ENCODE data around the gene SMLR1. TPM values are rescaled to one million over a fixed set of nuclear protein-coding genes. Genes with fewer than 3 reads are reported as not detected.

The SMLR1 gene
- total RNA-seq, 2 donors from 2014 or later: not detected

GRCh38 chr6:130843575-130844320 lies 16.5 kb downstream of the SMLR1 start:
- no peak for DNase-seq
- intact Hi-C loops (cut with DNase I, micrococcal nuclease): no loop called here
- ATAC-seq: peak; percentile 81

- DNase-seq (no peak), ATAC-seq (no peak)
- intact Hi-C loops (cut with DNase I, micrococcal nuclease): no loop called here
Measured at GRCh38 chr6:130846501-130846900, 19.3 kb downstream of the SMLR1 start.

DNA sequence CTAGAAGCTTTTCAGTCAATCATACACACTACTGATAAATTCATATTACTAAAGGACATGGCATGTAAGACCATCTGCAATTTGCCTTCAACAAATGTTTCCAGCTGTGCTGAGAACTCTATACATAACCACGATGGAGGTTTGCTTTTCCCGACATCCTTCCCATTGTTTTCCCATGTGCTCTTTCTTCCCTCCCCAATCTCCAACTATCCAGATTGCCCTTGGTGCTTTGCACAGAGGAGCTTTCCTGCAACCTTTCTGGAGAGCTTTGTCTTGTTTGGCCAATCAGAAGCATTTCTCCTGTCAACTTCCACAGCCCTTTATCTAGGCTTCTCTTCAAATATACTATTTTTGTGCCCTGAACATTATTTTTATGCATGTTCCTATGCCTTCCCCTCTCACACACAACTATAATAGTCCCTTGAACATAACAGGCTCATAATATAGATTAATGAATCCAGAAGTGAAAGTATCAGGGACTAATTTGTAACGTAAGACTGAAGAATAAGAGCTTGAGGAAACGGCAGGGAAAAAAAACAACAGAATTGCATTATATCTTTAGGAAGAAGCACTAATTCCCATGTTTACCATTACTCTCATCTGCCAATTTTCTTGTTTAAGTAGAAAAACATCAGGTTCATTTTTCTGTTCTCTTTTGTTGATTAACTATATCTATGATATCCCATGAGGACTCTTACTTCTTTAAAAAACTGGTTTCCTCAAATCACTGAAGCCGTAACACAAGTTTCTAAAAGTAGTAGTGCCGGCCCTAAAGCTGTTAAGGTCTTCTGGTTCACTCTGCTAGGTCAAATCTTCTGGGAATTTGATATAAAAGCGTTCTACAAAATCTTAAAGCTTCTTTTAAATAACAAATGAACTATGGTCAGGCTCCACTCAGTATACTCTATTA lies 20.1 kb downstream of the SMLR1 start:
- no peak for DNase-seq
- intact Hi-C loops (cut with DNase I, micrococcal nuclease): no loop called here
- no peak for ATAC-seq

DNA sequence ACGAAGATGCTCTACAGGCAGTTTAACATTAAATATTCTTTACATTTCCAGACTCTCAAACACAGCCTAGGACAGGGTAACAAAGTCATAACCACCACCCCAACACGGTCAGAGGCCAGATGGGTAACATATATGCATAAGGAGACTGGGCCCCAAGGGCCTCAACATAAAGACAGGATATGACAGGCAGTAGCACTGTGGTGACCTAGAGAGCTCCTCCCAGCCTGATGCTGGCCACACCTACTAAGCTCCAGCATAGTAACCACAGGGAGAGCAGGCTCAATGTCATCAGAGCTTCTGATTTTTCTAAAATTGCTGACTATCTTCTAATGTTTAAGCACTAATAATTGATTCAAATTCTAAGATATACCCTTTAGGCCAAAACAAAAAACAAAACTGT lies 21.7 kb downstream of the SMLR1 start:
- intact Hi-C loops (cut with DNase I, micrococcal nuclease): no loop called here
- ATAC-seq: peak; percentile 37
- no peak for DNase-seq

DNA sequence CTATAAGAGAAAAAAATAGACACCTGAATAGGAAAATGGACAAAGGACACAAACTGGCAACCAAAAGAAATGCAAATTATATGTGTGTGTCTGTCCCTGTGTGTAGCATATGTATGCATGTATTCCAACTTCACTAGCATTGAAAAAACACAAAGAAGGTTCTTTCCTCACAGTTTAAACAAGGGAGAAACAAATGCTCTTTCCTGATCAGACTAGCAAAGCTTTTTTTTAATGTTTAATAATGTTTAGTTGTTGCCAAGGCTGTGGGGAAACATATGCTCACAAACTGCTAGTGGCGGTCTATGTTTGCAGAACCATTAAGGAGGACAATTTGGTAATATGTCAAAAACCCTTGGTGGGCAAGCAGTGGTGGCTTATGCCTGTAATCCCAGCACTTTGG lies 22.4 kb downstream of the SMLR1 start:
- ATAC-seq: no peak
- intact Hi-C loops (cut with DNase I, micrococcal nuclease): no loop called here
- no peak for DNase-seq

DNA sequence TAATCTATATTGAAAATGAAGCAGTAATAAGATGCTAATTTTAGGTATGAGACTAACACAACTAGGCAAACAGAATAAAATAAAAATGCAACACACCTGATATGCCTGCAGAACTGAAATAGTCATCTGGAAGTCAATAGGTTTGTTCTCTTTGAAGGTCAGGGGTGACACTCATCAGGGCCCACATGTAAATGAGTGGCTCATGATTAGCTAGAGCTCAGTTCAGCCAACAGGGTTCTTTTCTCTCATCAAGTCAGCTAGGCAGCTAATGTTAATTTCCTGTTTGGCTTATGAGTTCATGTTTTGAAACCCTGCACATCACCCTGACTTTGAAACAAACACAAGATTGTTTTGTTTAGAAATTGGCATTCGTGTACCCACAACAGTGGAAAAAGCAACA lies 23.8 kb downstream of the SMLR1 start:
- DNase-seq: no peak
- intact Hi-C loops (cut with DNase I, micrococcal nuclease): no loop called here
- ATAC-seq: no peak

GRCh38 chr6:130852844-130853554 lies 25.8 kb downstream of the SMLR1 start:
- intact Hi-C loops (cut with DNase I, micrococcal nuclease): no loop called here
- ATAC-seq (no peak), DNase-seq (no peak)

- DNase-seq: no peak
- ATAC-seq: no peak
- intact Hi-C loops (cut with DNase I, micrococcal nuclease): no loop called here
Measured at GRCh38 chr6:130853555-130854183, 26.5 kb downstream of the SMLR1 start.

DNA sequence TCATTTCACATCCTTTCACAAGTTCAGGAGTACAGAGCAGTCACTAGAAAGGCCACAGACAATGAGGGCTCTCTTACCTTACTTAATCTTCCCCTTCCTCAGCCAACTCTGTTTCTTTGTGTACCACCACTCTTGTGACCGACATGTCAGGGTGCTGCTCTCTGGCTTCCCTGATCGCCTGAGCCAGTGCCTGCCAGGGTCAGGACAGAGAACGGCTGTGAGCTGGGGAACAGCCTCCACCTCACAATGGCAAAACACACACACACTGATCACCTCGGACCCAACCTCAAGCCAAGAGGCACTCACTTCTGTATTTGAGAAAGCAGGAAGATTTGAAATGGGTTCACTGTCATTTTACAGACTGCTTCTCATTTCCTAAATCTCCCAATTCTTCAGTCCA lies 30.8 kb downstream of the SMLR1 start:
- DNase-seq (no peak), ATAC-seq (no peak)
- intact Hi-C loops (cut with DNase I, micrococcal nuclease): no loop called here

DNA sequence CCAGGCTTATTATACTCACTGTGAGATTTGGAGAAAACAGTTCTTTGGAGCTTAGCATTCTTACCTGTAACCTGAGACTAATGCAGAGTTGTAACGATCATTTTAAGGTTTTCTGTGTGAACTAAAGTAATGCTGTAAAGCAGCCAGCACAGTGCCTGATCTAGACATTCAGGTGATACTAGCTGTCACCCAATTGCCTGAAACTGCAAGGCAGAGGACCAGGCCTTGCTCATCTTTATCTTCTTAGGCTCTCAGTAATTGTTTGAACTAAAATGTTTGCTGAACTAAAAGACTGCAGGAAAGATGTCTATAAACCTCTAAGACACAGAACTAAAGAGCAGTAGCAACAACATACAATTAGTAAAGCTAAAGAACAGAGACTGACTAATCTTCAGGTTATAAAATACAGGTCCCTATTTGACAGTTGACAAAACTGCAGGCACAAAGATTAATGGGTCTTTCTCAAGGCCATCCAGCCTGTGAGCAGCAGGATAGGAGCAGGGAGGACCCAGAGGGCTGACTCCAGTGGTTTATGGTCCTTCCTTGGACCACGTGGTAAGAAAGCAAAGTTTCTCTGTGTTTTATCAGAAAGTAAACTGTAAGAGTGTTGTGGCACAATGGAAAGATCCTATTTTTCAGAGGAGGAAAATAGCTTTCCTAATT lies 31.4 kb downstream of the SMLR1 start:
- DNase-seq (no peak), ATAC-seq (peak; percentile 85)
- intact Hi-C loops (cut with DNase I, micrococcal nuclease): no loop called here

- ATAC-seq (no peak), DNase-seq (no peak)
- intact Hi-C loops (cut with DNase I, micrococcal nuclease): no loop called here
Measured at GRCh38 chr6:130859161-130859867, 32.1 kb downstream of the SMLR1 start.

GRCh38 chr6:130862370-130862769 lies 35.2 kb downstream of the SMLR1 start:
- DNase-seq (no peak), ATAC-seq (no peak)
- intact Hi-C loops (cut with DNase I, micrococcal nuclease): no loop called here

DNA sequence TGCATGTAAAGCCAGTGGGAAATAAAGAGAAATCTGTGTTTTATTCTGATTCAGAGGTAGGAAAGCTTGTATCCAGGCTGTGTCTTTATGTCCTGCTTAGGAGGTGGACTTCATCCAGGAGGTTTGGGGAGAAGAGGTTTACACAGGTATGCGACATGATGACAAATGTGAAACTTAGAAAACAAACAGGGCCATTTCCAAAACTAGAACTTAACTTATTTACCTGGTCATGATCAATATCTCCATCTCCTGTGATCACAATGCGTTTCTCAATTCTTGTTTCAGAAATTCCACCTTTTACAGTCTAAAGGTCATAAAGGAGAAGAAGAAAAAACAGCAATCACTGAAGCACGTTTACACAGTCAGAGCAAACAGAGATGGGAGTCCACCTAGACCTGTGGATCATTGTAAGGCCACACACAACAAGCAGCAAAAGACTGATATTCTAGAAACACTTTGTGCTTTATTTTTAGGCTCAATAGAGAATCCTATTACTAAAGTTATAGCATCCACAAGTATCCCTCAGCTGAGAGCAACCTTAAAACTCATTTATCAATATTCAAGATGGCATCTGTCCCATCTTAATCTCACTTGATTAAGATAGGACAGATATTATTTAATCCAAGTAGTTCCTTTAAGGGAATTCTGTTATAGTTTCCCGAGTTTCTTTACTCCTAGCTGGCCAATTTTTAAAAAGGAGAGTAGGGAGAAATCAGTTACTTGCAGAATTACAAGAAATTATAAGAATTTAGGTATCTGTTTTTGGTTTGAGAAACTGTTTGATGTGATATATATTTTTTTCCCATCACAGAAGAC lies 36.4 kb downstream of the SMLR1 start:
- DNase-seq (no peak), ATAC-seq (peak; percentile 78)
- intact Hi-C loops (cut with DNase I, micrococcal nuclease): no loop called here

GRCh38 chr6:130864344-130864743 lies 37.1 kb downstream of the SMLR1 start:
- ATAC-seq (no peak), DNase-seq (no peak)
- intact Hi-C loops (cut with DNase I, micrococcal nuclease): no loop called here

- intact Hi-C loops (cut with DNase I, micrococcal nuclease): no loop called here
- ATAC-seq: no peak
- DNase-seq: no peak
Measured at GRCh38 chr6:130865793-130866192, 38.6 kb downstream of the SMLR1 start.

DNA sequence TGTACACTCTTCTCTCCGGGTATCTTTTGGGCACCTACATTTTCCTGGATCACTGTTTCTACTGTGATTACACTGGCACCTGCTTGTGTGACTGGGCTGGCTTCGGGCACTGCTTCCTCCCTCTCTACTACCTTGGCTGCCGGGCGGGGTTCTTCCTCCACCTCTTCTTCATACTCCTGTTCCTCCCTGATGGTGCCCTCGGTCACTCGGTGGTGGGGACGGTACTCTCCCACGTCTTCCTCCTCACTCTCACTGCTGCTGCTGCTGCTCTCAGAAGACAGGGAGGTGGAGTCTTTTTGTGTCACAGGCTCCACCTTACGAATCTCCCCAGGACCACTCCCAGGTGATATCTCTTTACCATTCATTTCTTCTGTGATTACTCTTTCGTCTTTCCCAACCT lies 42.5 kb downstream of the SMLR1 start:
- intact Hi-C loops (cut with DNase I, micrococcal nuclease): loop anchor here in 1 of 2 donors (5.0 kb wide), 1 partner anchor 547 kb away; no protein-coding TSS in a partner anchor

More for the DNA sequence above, 42.5 kb downstream of the SMLR1 start:
- DNase-seq (no peak), ATAC-seq (no peak)

Measured in left colon (tissue), 2 donors.